Measurements from ENCODE around the gene LRRC52. TPM values are rescaled to one million over a fixed set of nuclear protein-coding genes. Genes with fewer than 3 reads are reported as not detected.

LRRC52 gene
- total RNA-seq, 1 experiment from 2014 or later = not detected

GRCh38 chr1:165512816-165513215 is 31.0 kb upstream of the LRRC52 start:
- Histone ChIP-seq H3K36me3 (ENCODE audit: low read depth) (no peaks in the 10 kb centered on the region), H3K79me2 (ENCODE audit: low read depth) (no peaks in the 10 kb centered on the region), H3K4me1 (replicated peaks; ENCODE audit: insufficient read depth) (no peaks in the 10 kb centered on the region), H4K20me1 (ENCODE audit: insufficient read depth) (no peaks in the 10 kb centered on the region), H3K27ac (no peak overlapping the region), H3K4me2 (no peak overlapping the region), H2AFZ (no peak overlapping the region), H3K9me2 (ENCODE audit: insufficient read depth) (no peaks in the 10 kb centered on the region), H3F3A (ENCODE audit: insufficient read depth, low read depth) (no peaks in the 10 kb centered on the region), H3K27me3 (ENCODE audit: insufficient read depth, low read depth) (peaks cover 28% of the 10 kb centered on the region), H3K4me3 (no peak overlapping the region), H3K9me3 (ENCODE audit: insufficient read depth, low read depth) (no peaks in the 10 kb centered on the region; the same call in 1 of the 2 replicates)
- CTCF ChIA-PET = no interaction called here
- no TSS peak for BruUV-seq (replicated peaks)
- no peak for TF ChIP-seq CTCF (conservative IDR thresholded peaks at IDR 0.05)
- no peak for TF ChIP-seq EZH2 (IDR thresholded peaks at IDR 0.05; ENCODE audit: low read depth)
- POLR2A ChIA-PET (ENCODE audit: unreplicated experiment) = no interaction called here
- DNase-seq = no peak
- intact Hi-C loops (cut with micrococcal nuclease; ENCODE audit: unreplicated experiment) = no loop called here

GRCh38 chr1:165516469-165516868 is 27.3 kb upstream of the LRRC52 start:
- Histone ChIP-seq H3K79me2 (ENCODE audit: low read depth) (no peaks in the 10 kb centered on the region), H3F3A (ENCODE audit: insufficient read depth, low read depth) (no peaks in the 10 kb centered on the region), H3K9me3 (ENCODE audit: insufficient read depth, low read depth) (no peaks in the 10 kb centered on the region; the same call in 1 of the 2 replicates), H3K4me3 (no peak overlapping the region), H2AFZ (no peak overlapping the region), H4K20me1 (ENCODE audit: insufficient read depth) (no peaks in the 10 kb centered on the region), H3K27me3 (ENCODE audit: insufficient read depth, low read depth) (peaks cover 20% of the 10 kb centered on the region), H3K4me2 (no peak overlapping the region), H3K27ac (no peak overlapping the region), H3K36me3 (ENCODE audit: low read depth) (no peaks in the 10 kb centered on the region), H3K4me1 (replicated peaks; ENCODE audit: insufficient read depth) (no peaks in the 10 kb centered on the region), H3K9me2 (ENCODE audit: insufficient read depth) (no peaks in the 10 kb centered on the region)
- ChIA-PET POLR2A (ENCODE audit: unreplicated experiment) (no interaction called here), CTCF (no interaction called here)
- TF ChIP-seq EZH2 (IDR thresholded peaks at IDR 0.05; ENCODE audit: low read depth) (no peak), CTCF (conservative IDR thresholded peaks at IDR 0.05) (no peak)
- no peak for DNase-seq
- intact Hi-C loops (cut with micrococcal nuclease; ENCODE audit: unreplicated experiment) = no loop called here
- no TSS peak for BruUV-seq (replicated peaks)

GRCh38 chr1:165520646-165521045 is 23.2 kb upstream of the LRRC52 start:
- intact Hi-C loops (cut with micrococcal nuclease; ENCODE audit: unreplicated experiment) = no loop called here
- ChIA-PET CTCF (no interaction called here), POLR2A (ENCODE audit: unreplicated experiment) (no interaction called here)
- BruUV-seq (replicated peaks) = no TSS peak
- no peak for DNase-seq
- H3K4me1 ChIP-seq (replicated peaks; ENCODE audit: insufficient read depth) = no peaks in the 10 kb centered on the region
- H3K4me2 ChIP-seq = no peak overlapping the region
- H2AFZ ChIP-seq = no peak overlapping the region
- H3K27ac ChIP-seq = no peak overlapping the region
- H3K9me3 ChIP-seq (ENCODE audit: insufficient read depth, low read depth) = no peaks in the 10 kb centered on the region
- no peaks in the 10 kb centered on the region for H3K79me2 ChIP-seq (ENCODE audit: low read depth)
- no peak for TF ChIP-seq EZH2 (IDR thresholded peaks at IDR 0.05; ENCODE audit: low read depth)
- TF ChIP-seq CTCF (conservative IDR thresholded peaks at IDR 0.05) = no peak
- no peaks in the 10 kb centered on the region for H3F3A ChIP-seq (ENCODE audit: insufficient read depth, low read depth)
- no peaks in the 10 kb centered on the region for H3K9me2 ChIP-seq (ENCODE audit: insufficient read depth)
- H3K4me3 ChIP-seq = no peak overlapping the region
- H3K36me3 ChIP-seq (ENCODE audit: low read depth) = no peaks in the 10 kb centered on the region
- H4K20me1 ChIP-seq (ENCODE audit: insufficient read depth) = no peaks in the 10 kb centered on the region
- H3K27me3 ChIP-seq (ENCODE audit: insufficient read depth, low read depth) = peaks cover 8% of the 10 kb centered on the region; the same call in 1 of the 2 replicates
